ENCODE measurements around the gene FRMD4B.
"Not testable (repeated sequence)": the region's sequence is repeated elsewhere in the genome, so short reads cannot be mapped to it uniquely, and the experiment has no call there.

The FRMD4B gene

DNA sequence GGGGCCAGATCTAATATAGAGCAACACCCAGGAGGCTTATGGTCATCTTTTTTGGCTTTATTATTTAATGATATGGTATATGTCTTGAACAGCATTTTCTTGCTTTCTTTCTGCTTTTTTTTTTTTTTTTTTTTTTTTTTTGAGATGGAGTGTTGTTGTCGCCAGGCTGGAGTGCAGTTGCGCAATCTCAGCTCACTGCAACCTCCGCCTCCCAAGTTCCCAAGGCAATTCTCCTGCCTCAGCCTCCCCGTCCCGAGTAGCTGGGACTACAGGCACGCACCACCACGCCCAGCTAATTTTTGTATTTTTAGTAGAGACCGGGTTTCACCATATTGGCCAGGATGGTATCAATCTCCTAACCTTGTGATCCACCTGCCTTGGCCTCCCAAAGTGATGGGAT is 108.5 kb downstream of the FRMD4B start:
- DNase-seq = not testable (repeated sequence)

GRCh38 chr3:69276884-69277283 is 109.0 kb downstream of the FRMD4B start:
- DNase-seq = no peak

DNA sequence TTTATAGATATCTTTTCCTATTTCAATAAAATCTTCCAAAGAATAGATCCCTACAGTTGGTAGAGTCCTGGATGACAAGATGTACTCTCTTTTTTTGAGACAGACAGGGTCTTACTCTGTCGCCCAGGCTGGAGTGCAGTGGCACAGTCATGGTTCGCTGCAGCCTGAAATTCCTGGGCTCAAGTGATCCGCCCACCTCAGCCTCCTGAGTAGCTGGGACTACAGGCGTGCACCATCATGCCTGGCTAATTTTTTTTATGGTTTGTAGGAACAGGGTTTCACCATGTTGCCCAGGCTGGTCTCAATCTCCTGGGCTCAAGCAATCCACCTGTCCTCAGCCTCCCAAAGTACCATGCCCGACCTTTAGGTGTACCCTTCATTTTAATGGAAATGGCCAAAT is 109.7 kb downstream of the FRMD4B start:
- DNase-seq = not testable (repeated sequence)

DNA sequence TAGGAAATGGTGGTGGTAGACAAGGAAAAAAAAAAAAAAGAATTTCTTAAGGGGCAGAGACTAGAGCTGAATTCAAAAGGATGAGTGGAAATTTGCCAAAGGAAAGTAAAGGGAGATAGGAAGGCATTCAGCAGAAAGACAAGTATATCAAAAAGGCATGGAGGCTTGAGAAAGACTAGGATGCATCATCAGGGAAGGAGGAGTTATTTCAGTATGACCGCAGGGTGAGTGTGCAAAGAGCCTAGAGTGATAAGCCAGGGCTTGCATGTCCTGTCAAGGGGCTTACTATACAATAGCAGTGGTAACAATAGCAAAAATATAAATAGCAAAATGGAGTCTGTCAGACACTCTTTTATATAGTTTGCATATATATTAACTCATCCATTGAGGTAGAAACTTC is 112.0 kb downstream of the FRMD4B start:
- no peak for DNase-seq

- no peak for DNase-seq
Measured at GRCh38 chr3:69272556-69272955, 113.3 kb downstream of the FRMD4B start.

GRCh38 chr3:69271098-69271497 is 114.8 kb downstream of the FRMD4B start:
- no peak for DNase-seq

DNA sequence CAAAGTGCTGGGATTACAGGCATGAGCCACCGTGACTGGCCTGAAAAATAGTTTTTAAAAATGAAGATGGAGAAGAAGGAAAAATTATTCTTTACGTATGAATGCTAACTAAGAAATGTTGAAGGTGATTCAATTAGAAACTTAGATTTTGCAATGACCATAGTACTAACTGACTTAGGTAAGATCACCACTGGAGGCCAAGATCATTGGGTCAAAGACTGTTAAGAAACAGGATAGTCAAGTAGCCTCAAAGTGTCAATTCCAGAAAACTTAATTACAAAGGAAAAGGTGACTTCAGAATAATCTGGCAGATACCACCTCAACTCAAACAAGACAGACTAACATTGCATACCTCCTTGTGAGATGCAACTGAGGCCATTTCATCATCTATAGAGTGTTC is 119.3 kb downstream of the FRMD4B start:
- no peak for DNase-seq

GRCh38 chr3:69266071-69266470 is 119.8 kb downstream of the FRMD4B start:
- DNase-seq = not testable (repeated sequence)

DNA sequence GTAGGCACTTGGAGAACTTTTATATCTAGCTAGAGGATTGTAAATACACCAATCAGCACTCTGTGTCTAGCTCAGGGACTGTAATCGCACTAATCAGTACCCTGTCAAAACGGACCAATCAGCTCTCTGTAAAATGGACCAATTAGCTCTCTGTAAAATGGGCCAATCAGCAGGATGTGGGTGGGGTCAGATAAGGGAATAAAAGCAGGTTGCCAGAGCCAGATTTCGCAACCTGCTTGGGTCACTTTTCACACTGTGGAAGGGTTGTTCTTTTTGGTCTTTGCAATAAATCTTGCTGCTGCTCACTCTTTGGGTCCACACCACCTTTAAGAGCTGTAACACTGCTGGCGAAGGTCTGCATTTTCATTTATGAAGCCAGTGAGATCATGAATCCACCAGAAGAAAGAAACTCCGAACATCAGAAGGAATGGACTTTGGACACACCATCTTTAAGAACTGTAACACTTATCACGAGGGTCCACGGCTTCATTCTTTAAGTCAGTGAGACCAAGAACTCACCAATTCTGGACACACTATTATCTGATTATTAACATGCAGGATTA is 125.0 kb downstream of the FRMD4B start:
- DNase-seq = not testable (repeated sequence)

DNA sequence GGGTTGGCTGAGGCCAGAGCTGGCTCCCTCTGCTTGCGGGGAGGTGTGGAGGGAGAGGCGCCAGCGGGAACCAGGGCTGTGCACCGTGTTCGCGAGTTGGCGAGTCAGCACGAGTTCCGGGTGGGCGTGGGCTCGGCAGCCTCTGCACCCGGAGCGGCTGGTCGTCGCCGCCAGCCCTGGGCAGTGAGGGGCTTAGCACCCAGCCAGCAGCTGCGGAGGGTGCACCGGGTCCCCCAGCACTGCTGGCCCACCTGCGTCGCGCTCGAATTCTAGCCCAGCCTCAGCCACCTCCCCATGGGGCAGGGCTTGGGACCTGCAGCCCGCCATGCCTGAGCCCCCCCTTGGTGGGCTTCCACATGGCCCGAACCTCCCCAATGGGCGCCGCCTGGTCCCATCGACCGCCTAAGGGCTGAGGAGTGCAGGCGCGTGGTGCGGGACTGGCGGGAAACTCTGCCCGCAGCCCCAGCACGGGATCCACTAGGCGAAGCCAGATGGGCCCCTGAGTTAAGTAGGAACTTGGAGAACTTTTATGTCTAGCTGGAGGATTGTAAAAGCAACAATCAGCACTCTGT is 125.6 kb downstream of the FRMD4B start:
- no peak for DNase-seq

GRCh38 chr3:69259125-69259524 is 126.8 kb downstream of the FRMD4B start:
- no peak for DNase-seq

DNA sequence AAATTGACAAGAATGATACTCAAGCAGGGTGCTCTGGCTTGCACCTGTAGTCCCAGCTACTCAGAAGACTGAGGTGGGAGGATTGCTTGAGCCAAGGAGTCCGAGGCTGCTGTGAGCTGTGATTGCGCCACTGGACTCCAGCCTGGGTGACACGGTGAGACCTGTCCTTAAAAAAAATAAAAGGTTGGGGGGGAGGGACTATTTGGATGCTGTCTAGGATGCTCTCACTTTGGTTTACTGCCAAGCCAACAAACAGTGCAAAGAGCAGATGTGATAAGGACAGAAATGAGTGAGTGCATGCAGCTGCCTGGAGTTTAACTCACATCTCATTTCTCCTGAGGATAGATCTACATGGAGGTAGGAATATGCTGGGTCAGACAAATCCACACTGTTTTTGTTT is 130.0 kb downstream of the FRMD4B start:
- DNase-seq = no peak

DNA sequence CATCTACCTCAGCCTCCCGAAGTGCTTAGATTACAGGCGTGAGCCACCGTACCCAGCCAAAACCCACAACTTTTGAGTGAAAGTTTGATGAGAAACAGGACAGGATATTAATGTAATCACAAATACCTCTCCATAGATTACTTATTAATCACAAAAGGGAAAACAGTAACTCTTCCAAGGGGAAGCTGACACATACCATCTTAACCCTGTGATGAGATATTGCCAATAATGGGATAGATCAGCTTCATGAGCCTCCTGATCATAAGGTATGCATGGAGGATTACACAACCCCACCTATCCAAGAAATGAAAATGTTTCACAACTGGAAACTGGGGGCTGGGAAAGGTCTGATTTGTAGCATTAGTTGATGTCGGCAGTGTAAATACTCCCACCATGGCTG is 131.5 kb downstream of the FRMD4B start:
- DNase-seq = no peak

GRCh38 chr3:69252631-69253030 is 133.3 kb downstream of the FRMD4B start:
- DNase-seq = no peak

DNA sequence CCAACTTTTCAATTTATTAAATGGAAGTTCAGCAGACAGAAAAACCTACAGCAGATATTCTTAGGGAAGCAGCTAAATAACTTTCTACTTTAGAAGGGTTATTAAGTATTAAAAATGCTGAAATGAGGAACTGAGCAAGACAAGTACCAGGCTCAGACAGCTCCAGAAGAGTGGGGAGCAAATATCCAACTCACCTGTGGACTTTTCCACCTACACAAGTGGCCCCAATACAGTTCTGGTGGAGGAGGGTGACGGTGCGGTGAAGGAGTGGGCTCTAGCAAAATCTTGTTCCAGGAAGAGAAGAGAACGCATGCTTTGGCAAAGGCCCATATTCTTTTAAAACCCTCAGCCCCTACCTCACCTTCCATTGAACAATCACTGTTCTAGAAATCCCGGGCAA is 133.7 kb downstream of the FRMD4B start:
- DNase-seq = no peak

GRCh38 chr3:69251078-69251805 is 134.6 kb downstream of the FRMD4B start:
- DNase-seq = no peak

- DNase-seq = no peak
Measured at GRCh38 chr3:69250014-69250413, 135.9 kb downstream of the FRMD4B start.

- no peak for DNase-seq
Measured at GRCh38 chr3:69249001-69249400, 136.9 kb downstream of the FRMD4B start.

GRCh38 chr3:69248436-69248835 is 137.5 kb downstream of the FRMD4B start:
- DNase-seq = no peak

DNA sequence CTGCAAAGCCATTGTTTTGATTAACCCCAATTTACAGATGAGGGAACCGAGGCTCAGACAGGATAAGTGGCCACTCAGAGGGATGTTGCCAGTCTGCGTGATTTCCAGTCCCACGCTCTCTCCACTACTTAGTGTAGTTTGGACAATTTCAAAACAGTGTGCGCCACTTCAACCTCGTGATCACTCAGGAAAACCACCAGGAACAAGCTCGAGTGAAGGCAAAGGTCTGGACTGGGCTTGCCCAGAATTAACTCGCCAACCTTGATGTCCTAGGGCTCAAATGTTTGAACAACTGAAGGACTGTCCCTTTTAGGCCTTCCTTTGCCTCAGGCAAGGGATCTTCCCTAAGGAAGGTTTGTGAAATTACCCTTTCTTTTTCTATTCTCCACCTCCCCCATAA is 139.3 kb downstream of the FRMD4B start:
- DNase-seq = no peak

DNA sequence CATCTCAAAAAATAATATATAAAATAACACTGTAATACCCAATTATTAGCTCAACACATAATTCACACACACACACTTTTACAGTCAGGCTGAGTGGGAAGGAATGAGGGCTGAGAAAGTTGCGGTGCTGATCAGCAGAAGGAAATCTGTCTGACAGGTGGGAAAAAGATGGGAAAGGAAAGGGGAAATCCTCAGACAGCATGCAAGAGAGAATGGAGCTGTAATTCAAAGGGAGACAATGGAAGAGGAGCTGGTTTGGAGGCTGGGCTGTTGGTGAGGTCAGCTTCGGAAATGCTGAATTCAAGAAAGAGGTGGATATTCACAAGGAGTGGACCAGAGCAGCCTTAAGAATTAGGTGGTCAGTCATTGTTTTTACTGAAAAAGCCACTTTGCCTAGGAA is 141.8 kb downstream of the FRMD4B start:
- DNase-seq = no peak

DNA sequence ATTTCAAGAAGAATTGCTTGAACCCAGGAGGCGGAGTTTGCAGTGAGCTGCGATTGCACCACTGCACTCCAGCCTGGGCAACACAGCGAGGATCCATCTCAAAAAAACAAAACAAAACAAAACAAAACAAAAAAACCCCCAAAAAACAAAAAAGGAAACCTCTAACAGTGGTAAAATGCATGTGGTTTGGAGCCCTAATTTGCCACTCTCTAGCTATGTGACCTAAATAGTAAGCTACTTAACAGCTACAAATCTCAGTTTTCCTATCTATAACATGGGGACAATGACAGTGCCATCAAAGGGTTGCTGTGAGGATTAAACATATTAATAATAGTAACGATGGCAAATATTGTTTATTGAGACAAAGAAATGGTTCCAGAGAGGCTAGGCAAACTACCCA is 144.1 kb downstream of the FRMD4B start:
- DNase-seq = no peak

DNA sequence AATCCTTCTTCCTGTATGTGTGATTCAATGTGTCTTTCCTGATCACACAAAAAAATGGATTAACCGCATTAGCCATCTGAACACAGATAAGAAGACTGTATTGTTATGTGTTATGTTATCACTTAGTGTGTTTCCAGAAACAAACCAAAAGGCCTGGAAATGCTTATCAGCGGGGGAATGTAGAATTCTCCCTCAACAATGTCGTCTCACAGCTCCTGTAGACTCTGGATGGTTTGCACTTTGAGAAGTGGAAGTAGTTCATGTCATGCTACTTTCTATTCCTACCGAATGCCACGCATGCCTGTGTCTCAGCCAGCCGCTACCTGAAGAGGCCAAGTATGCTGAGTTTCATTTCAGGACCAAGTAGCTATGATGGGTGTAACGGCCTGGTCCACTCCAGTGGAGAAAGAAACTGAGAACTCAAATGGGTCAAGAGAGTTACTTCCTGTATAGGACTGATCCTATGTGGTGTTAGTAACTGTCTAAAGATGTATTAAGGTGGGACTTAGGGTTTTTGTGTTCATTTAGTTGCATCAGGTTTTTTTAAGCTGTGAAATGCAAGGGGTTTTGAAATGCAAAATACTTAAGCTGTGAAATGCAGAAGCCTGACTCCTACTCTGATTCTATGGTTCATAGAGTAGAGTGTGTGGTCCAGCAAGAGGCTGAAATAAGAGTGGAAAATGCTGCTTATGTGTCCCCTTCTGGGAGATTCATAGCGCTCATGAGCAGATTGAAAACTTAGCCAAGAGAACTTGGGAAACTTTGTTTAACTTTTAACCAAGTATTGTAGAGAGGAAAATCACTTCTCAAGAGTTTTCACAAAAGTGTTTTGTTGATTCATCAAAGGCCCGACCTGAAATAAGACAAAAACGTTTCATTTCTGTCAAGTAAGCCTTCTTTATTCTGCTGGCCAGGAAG is 145.0 kb downstream of the FRMD4B start:
- no peak for DNase-seq

GRCh38 chr3:69239063-69239462 is 146.8 kb downstream of the FRMD4B start:
- DNase-seq = no peak

All from NCI-H446 (cell line).